HL-60 (cell line): ENCODE measurements around the gene DCT.
"Not testable (repeated sequence)": the region's sequence is repeated elsewhere in the genome, so short reads cannot be mapped to it uniquely, and the experiment has no call there.

Experiments used
- DNase-seq, 2 experiments: peaks; one replicate each; pipeline ENCODE4 v3.0.0-alpha.2; 2010 to 2020; ENCODE audit warnings: low read depth in 1 of 2, low spot score in 1 of 2
- H3K27ac ChIP-seq: fragments of 250-450 bp; sonication (Bioruptor Pico); replicated peaks from 2 replicates; pipeline ENCODE4 v1.5.1; 2020; ENCODE audit warnings: mild to moderate bottlenecking, moderate library complexity
- H3K27me3 ChIP-seq: fragments of 250-450 bp; sonication (Bioruptor Pico); 2 replicates; pipeline ENCODE4 v1.5.1; 2021; ENCODE audit warnings: mild to moderate bottlenecking, moderate library complexity; ENCODE audit not compliant: insufficient read depth, poor library complexity, severe bottlenecking
- H3K4me3 ChIP-seq: replicated peaks from 2 replicates; pipeline ENCODE4 v1.5.1; 2011; ENCODE audit warnings: mild to moderate bottlenecking, control low read depth, low read length; ENCODE audit not compliant: insufficient read depth
- CTCF ChIP-seq: IDR thresholded peaks from one replicate; pipeline ENCODE4 v1.5.1; 2011; ENCODE audit warnings: low read length, control low read depth, inconsistent platforms; ENCODE audit not compliant: insufficient read depth
- GABPA ChIP-seq: IDR thresholded peaks from 2 replicates; pipeline ENCODE4 v1.6.1; 2012; ENCODE audit warnings: low read depth
- POLR2AphosphoS5 ChIP-seq: IDR thresholded peaks from 2 replicates; pipeline ENCODE4 v1.6.1; 2012; ENCODE audit warnings: low read depth
- REST ChIP-seq: IDR thresholded peaks from 2 replicates; pipeline ENCODE4 v1.6.1; 2012; ENCODE audit warnings: low read depth; ENCODE audit not compliant: insufficient replicate concordance
- SPI1 ChIP-seq: IDR thresholded peaks from 2 replicates; pipeline ENCODE4 v1.6.1; 2012; ENCODE audit warnings: low read depth, mild to moderate bottlenecking, borderline replicate concordance
- long read RNA-seq: library from polyadenylated mRNA; unstranded; transcript quantifications from one replicate; pipeline ENCODE4 v2.0.0, GENCODE V29; 2020

The DCT gene
- long read RNA-seq = 0 reads

GRCh38 chr13:94479616-94480015 is at the start of gene DCT:
Gene DCT (minus strand): TSS chr13:94479682. CDS start chr13:94479255, 427 bp downstream.
- no peak for TF ChIP-seq CTCF
- TF ChIP-seq REST = no peak
- TF ChIP-seq POLR2AphosphoS5 = no peak
- no peak for TF ChIP-seq SPI1
- TF ChIP-seq GABPA = no peak
- H3K4me3 ChIP-seq = no peak within 1 kb of the TSS

DNA sequence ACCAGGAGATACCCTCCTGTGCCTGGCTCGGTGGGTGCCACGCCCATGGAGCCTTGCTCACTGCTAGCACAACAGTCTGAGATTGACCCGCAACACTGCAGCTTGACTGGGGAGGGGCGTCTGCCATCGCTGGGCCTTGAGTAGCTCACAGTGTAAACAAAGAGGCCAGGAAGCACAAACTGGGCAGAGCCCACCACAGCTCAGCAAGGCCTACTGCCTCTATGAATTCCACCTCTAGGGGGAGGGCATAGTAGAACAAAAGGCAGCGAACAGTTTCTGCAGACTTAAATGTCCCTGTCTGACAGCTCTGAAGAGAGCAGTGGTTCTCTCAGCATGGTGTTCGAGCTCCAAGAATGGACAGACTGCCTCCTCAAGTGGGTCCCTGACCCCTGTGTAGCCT is 47.5 kb upstream of the DCT start:
- DNase-seq = not testable (repeated sequence)

More at GRCh38 chr13:94479616-94480015, at the start of gene DCT:
- DNase-seq = no peak
- H3K27me3 ChIP-seq = no peaks in the 10 kb centered on the region
- H3K27ac ChIP-seq = 0 out of 2 replicates have a peak within 1 kb of the TSS, but pooled peaks have one; percentile 25

GRCh38 chr13:94525781-94526180 is 46.3 kb upstream of the DCT start:
- no peak overlapping the region for H3K27ac ChIP-seq

More for the DNA sequence above, 47.5 kb upstream of the DCT start:
- not testable (repeated sequence) for H3K27ac ChIP-seq, H3K4me3 ChIP-seq, H3K27me3 ChIP-seq

More at GRCh38 chr13:94525781-94526180, 46.3 kb upstream of the DCT start:
- TF ChIP-seq SPI1 (no peak), GABPA (no peak), POLR2AphosphoS5 (no peak), CTCF (no peak), REST (no peak)
- no peak for DNase-seq
- Histone ChIP-seq H3K27me3 (peaks cover 3% of the 10 kb centered on the region), H3K4me3 (no peak overlapping the region)
